H1 (cell line): Measurements from ENCODE around the gene CSNK1G2. TPM values are rescaled to one million over a fixed set of nuclear protein-coding genes. Genes with fewer than 3 reads are reported as not detected.

ENCODE experiments used
- CTCF ChIA-PET: fragments of 300-600 bp; sonication (Branson Sonifier 250); formaldehyde crosslinking; loops from one replicate; lab custom pipeline; 2021; ENCODE audit not compliant: partially characterized antibody; lab: Charles Lee
- POLR2A ChIA-PET: fragments of 300-600 bp; sonication (Branson Sonifier 250); formaldehyde crosslinking; loops from one replicate; lab custom pipeline; 2021; ENCODE audit warnings: inconsistent platforms; ENCODE audit not compliant: partially characterized antibody; lab: Charles Lee
- DNase-seq, 2 experiments: peaks; one replicate each; pipeline versions ENCODE4 v3.0.0 to v3.0.0-alpha.2; 2010 to 2022; ENCODE audit warnings: low spot score in 2 of 2, low read depth in 1 of 2, mixed read lengths in 1 of 2
- FAIRE-seq: peaks from 2 replicates; lab custom pipeline; 2011; peaks lifted over from hg19 to GRCh38; lab: Jason Lieb, UNC
- H2AFZ ChIP-seq: 2 replicates; pipeline ENCODE4 v1.8.1; 2012; ENCODE audit warnings: low read length, inconsistent platforms
- H2AK5ac ChIP-seq: 2 replicates; pipeline ENCODE4 v1.6.1; 2013; ENCODE audit warnings: low read depth, low read length
- H2BK120ac ChIP-seq: replicated peaks from 2 replicates; pipeline ENCODE3; 2013; ENCODE audit warnings: low read depth, low read length, inconsistent platforms
- H2BK12ac ChIP-seq: 2 replicates; pipeline ENCODE4 v1.6.1; 2013; ENCODE audit warnings: low read depth, low read length
- H2BK15ac ChIP-seq: 2 replicates; pipeline ENCODE4 v1.6.1; 2013; ENCODE audit warnings: low read length
- H2BK20ac ChIP-seq: 2 replicates; pipeline ENCODE4 v1.6.1; 2013; ENCODE audit warnings: low read length
- H2BK5ac ChIP-seq: 2 replicates; pipeline ENCODE4 v1.6.1; 2013; ENCODE audit warnings: low read depth, low read length
- H3K14ac ChIP-seq: 2 replicates; pipeline ENCODE4 v1.6.1; 2013; ENCODE audit warnings: inconsistent platforms; ENCODE audit not compliant: insufficient read length
- H3K18ac ChIP-seq: 2 replicates; pipeline ENCODE4 v1.6.1; 2013; ENCODE audit warnings: low read length; ENCODE audit errors: extremely low read depth
- H3K23ac ChIP-seq: 2 replicates; pipeline ENCODE4 v1.6.1; 2013; ENCODE audit warnings: inconsistent platforms; ENCODE audit not compliant: insufficient read length
- H3K23me2 ChIP-seq: 2 replicates; pipeline ENCODE4 v1.6.1; 2013; ENCODE audit warnings: low read depth, low read length
- H3K27ac ChIP-seq: 2 replicates; pipeline ENCODE4 v1.6.1; 2011; ENCODE audit warnings: low read depth, low read length, inconsistent platforms
- H3K27me3 ChIP-seq, 4 experiments: replicated peaks in 1 of 4; 1 replicate in 1 of 4; 2 replicates in 3 of 4; pipeline versions ENCODE4 v1.6.1 to v1.8.1; 2011 to 2013; ENCODE audit warnings: low read length in 3 of 4, mild to moderate bottlenecking in 3 of 4, inconsistent platforms in 2 of 4, mixed read lengths in 2 of 4, moderate library complexity in 1 of 4; ENCODE audit not compliant: control insufficient read depth in 3 of 4, insufficient read depth in 3 of 4; ENCODE audit errors: extremely low read depth in 1 of 4
- H3K36me3 ChIP-seq, 4 experiments: 2 replicates each; pipeline versions ENCODE4 v1.6.1 to v1.8.1; 2011 to 2013; ENCODE audit warnings: mild to moderate bottlenecking in 4 of 4, low read length in 3 of 4, moderate library complexity in 2 of 4, control low read depth in 1 of 4, inconsistent platforms in 1 of 4; ENCODE audit not compliant: insufficient read depth in 4 of 4, control insufficient read depth in 2 of 4
- H3K4ac ChIP-seq: replicated peaks from 2 replicates; pipeline ENCODE3; 2013; ENCODE audit warnings: low read length, low read depth, mixed read lengths, inconsistent platforms; ENCODE audit not compliant: insufficient read length
- H3K4me1 ChIP-seq, 4 experiments: replicated peaks in 1 of 4; 1 replicate in 1 of 4; 2 replicates in 3 of 4; pipeline versions ENCODE4 v1.6.1 to v1.8.1; 2011 to 2013; ENCODE audit warnings: low read length in 3 of 4, inconsistent platforms in 2 of 4, mixed read lengths in 1 of 4; ENCODE audit not compliant: insufficient read depth in 4 of 4, control insufficient read depth in 3 of 4
- H3K4me2 ChIP-seq, 2 experiments: 2 replicates each; pipeline versions ENCODE4 v1.6.1 to v1.8.1; 2011 to 2013; ENCODE audit warnings: low read depth in 2 of 2, low read length in 2 of 2, control low read depth in 1 of 2, inconsistent platforms in 1 of 2, mild to moderate bottlenecking in 1 of 2; ENCODE audit not compliant: insufficient read depth in 1 of 2
- H3K4me3 ChIP-seq, 4 experiments: fragments of 200-600, 300-600 bp in 1 of 4; sonication (generic), shearing (Covaris generic), sonication (Bioruptor Twin) in 1 of 4; 2 replicates each; pipeline versions ENCODE4 v1.5.1 to v1.8.1; 2011 to 2016; ENCODE audit warnings: low read length in 4 of 4, low read depth in 3 of 4, control low read depth in 2 of 4, inconsistent platforms in 2 of 4, mild to moderate bottlenecking in 2 of 4, mixed read lengths in 1 of 4, moderate library complexity in 1 of 4; ENCODE audit not compliant: insufficient read depth in 2 of 4; ENCODE audit errors: extremely low read depth in 1 of 4
- H3K56ac ChIP-seq: replicated peaks from 2 replicates; pipeline ENCODE3; 2013; ENCODE audit warnings: low read depth, mild to moderate bottlenecking, mixed read lengths, low read length, inconsistent platforms; ENCODE audit not compliant: insufficient read length
- H3K79me1 ChIP-seq: 2 replicates; pipeline ENCODE4 v1.6.1; 2013; ENCODE audit warnings: low read depth, low read length, control low read depth
- H3K79me2 ChIP-seq, 2 experiments: 2 replicates each; pipeline versions ENCODE4 v1.6.1 to v1.8.1; 2012 to 2013; ENCODE audit warnings: low read length in 2 of 2, mild to moderate bottlenecking in 2 of 2, inconsistent platforms in 1 of 2; ENCODE audit not compliant: insufficient read depth in 2 of 2, control insufficient read depth in 1 of 2
- H3K9ac ChIP-seq, 4 experiments: replicated peaks in 1 of 4; 1 replicate in 1 of 4; 2 replicates in 3 of 4; pipeline versions ENCODE4 v1.6.1 to v1.8.1; 2011 to 2013; ENCODE audit warnings: low read depth in 3 of 4, low read length in 3 of 4, control low read depth in 2 of 4, mild to moderate bottlenecking in 2 of 4, moderate library complexity in 2 of 4, inconsistent platforms in 1 of 4; ENCODE audit errors: extremely low read depth in 1 of 4
- H3K9me3 ChIP-seq, 2 experiments: 2 replicates each; pipeline versions ENCODE4 v1.6.1 to v1.8.1; 2012 to 2013; ENCODE audit warnings: mild to moderate bottlenecking in 2 of 2, moderate library complexity in 2 of 2, control low read depth in 1 of 2, inconsistent platforms in 1 of 2, low read depth in 1 of 2, low read length in 1 of 2, mixed read lengths in 1 of 2; ENCODE audit not compliant: insufficient read depth in 2 of 2
- H4K20me1 ChIP-seq, 2 experiments: replicated peaks in 1 of 2; 2 replicates each; pipeline versions ENCODE3 to v1.8.1; 2011 to 2013; ENCODE audit warnings: inconsistent platforms in 2 of 2, low read length in 2 of 2, mild to moderate bottlenecking in 1 of 2; ENCODE audit not compliant: insufficient read depth in 2 of 2, control insufficient read depth in 1 of 2
- H4K5ac ChIP-seq: 2 replicates; pipeline ENCODE4 v1.6.1; 2013; ENCODE audit warnings: low read length, low read depth, mixed read lengths, inconsistent platforms; ENCODE audit not compliant: insufficient read length
- H4K8ac ChIP-seq: 2 replicates; pipeline ENCODE4 v1.8.0; 2013; ENCODE audit warnings: mild to moderate bottlenecking, moderate library complexity, low read length, inconsistent platforms; ENCODE audit not compliant: insufficient read depth; ENCODE audit errors: extremely low read depth
- H4K91ac ChIP-seq: replicated peaks from 2 replicates; pipeline ENCODE3; 2013; ENCODE audit warnings: low read length, mixed read lengths, inconsistent platforms; ENCODE audit not compliant: insufficient read length
- ASH2L ChIP-seq: fragments of 200-600, 300-600 bp; sonication (generic); IDR thresholded peaks from one replicate; pipeline ENCODE4 v1.7.1; 2017; ENCODE audit warnings: low read length
- ATF2 ChIP-seq: IDR thresholded peaks from 2 replicates; pipeline ENCODE4 v1.6.1; 2012; ENCODE audit warnings: low read length, inconsistent platforms
- CREB1 ChIP-seq: IDR thresholded peaks from 2 replicates; pipeline ENCODE4 v1.6.1; 2012; ENCODE audit warnings: inconsistent platforms
- JUND ChIP-seq: IDR thresholded peaks from 2 replicates; pipeline ENCODE4 v1.6.1; 2011; ENCODE audit warnings: mild to moderate bottlenecking, improper control_type of control experiment, low read length
- NRF1 ChIP-seq: IDR thresholded peaks from 2 replicates; pipeline ENCODE4 v1.6.1; 2011; ENCODE audit warnings: mild to moderate bottlenecking, low read depth, low read length, improper control_type of control experiment
- PHF8 ChIP-seq: fragments of 200-600 bp; sonication (generic); conservative IDR thresholded peaks from 2 replicates; pipeline ENCODE4 v1.7.1; 2012; ENCODE audit warnings: low read depth, mild to moderate bottlenecking, inconsistent platforms, low read length, moderate library complexity
- POLR2AphosphoS5 ChIP-seq: IDR thresholded peaks from 2 replicates; pipeline ENCODE4 v1.6.1; 2011; ENCODE audit warnings: low read depth, low read length
- RAD21 ChIP-seq, 2 experiments: IDR thresholded peaks in 1 of 2; conservative IDR thresholded peaks in 1 of 2; 2 replicates each; pipeline ENCODE4 v1.6.1; 2011; ENCODE audit warnings: low read depth in 2 of 2, low read length in 2 of 2, improper control_type of control experiment in 1 of 2, inconsistent platforms in 1 of 2, mild to moderate bottlenecking in 1 of 2, moderate library complexity in 1 of 2
- SIX5 ChIP-seq: IDR thresholded peaks from 2 replicates; pipeline ENCODE4 v1.6.1; 2011; ENCODE audit warnings: mild to moderate bottlenecking, low read depth, low read length
- SP2 ChIP-seq: IDR thresholded peaks from 2 replicates; pipeline ENCODE4 v1.6.1; 2012; ENCODE audit warnings: mild to moderate bottlenecking, low read length, inconsistent platforms
- TEAD4 ChIP-seq: IDR thresholded peaks from 2 replicates; pipeline ENCODE4 v1.6.1; 2012; ENCODE audit warnings: low read depth, low read length, inconsistent platforms, mixed read lengths
- ZNF274 ChIP-seq: IDR thresholded peaks from 2 replicates; pipeline ENCODE4 v1.7.0; 2012; ENCODE audit warnings: low read length, borderline replicate concordance; ENCODE audit errors: extremely low read depth
- WGBS, 2 experiments: shearing (Covaris generic) in 1 of 2; methylation state at CpG; one replicate each; pipeline versions ENCODE4 v1.1.6 to v1.1.7; 2013 to 2015; ENCODE audit warnings: low lambda C conversion rate in 2 of 2, mixed read lengths in 2 of 2, inconsistent platforms in 1 of 2, low coverage in 1 of 2, missing lambda C conversion rate in 1 of 2; ENCODE audit not compliant: insufficient replicate concordance in 2 of 2, insufficient coverage in 1 of 2, insufficient read length in 1 of 2; ENCODE audit errors: extremely low coverage in 1 of 2, missing lambda C conversion rate in 1 of 2; 5-methylcytosine and 5-hydroxymethylcytosine counted together
- polyA plus RNA-seq, 7 experiments: library from polyadenylated mRNA; depleted of rRNA in 3 of 7; stranded (reverse) in 5 of 7; unstranded in 2 of 7; fragments of >200 nt in 5 of 7; fragments of 200-250 nt in 2 of 7; gene quantifications; 1 replicate in 5 of 7; 2 replicates in 1 of 7; 4 replicates in 1 of 7; pipeline versions ENCODE4 v1.2.1 to v1.2.3, GENCODE V29; 2011 to 2013; ENCODE audit warnings: missing spikeins in 2 of 7, mixed read lengths in 2 of 7
- total RNA-seq: library from RNA; stranded (reverse); fragmentation: NEBNext Ultra II Directional; extraction: Animal tissue kit (Norgen Biotek cat#: 25700); gene quantifications from 2 replicates; pipeline ENCODE4 v1.2.1, GENCODE V29; 2021

The CSNK1G2 gene
- total and polyA plus RNA-seq, 2 of the 8 experiments (the other 6 are each of a cell fraction or from before 2014, with no cell fraction given): 99.5 to 130 TPM

DNA sequence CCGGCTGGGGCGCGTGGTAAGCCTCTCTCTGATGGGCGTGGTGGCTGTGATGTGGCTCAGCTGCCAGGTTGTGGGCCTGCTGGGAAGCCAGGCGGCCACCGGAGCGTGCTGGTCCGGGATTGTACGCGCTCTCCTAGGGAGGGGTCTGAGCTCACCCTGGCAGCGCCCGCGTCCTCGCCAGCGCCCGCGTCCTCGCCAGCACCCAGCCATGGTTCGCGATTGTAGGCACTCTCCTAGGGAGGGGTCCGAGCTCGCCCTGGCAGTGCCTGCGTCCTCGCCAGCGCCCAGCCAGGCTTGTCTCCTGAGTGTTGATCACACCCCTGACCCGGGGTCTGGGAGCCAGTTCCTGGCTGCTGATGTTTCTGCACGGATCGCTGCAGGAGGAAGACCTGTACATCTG is 22.0 kb upstream of the CSNK1G2 start:
- no peak overlapping the region for H3K18ac ChIP-seq
- H3K27me3 ChIP-seq: no peaks in the 10 kb centered on the region
- H3K56ac ChIP-seq: no peak overlapping the region
- no peak overlapping the region for H3K23ac ChIP-seq
- DNase-seq (no peak), FAIRE-seq (no peak)
- no peak overlapping the region for H3K4me3 ChIP-seq
- no peak overlapping the region for H3K4ac ChIP-seq
- peak overlapping the region; percentile 51; the same call in 1 of the 2 replicates for H4K8ac ChIP-seq
- no peak overlapping the region for H3K14ac ChIP-seq
- no peak overlapping the region for H4K5ac ChIP-seq
- H2BK12ac ChIP-seq: no peak overlapping the region
- H3K4me2 ChIP-seq: no peak overlapping the region
- no peaks in the 10 kb centered on the region for H3K23me2 ChIP-seq
- POLR2A ChIA-PET: interaction anchor here (0.8 kb wide), 1 partner anchor 9 kb away, joined by 3 read pairs; no protein-coding TSS in a partner anchor
- H3K9ac ChIP-seq: no peak overlapping the region
- peaks cover 12 to 44% (median 28%) of the 10 kb centered on the region in 4 experiments; a peak in 7 of 8 replicates for H3K36me3 ChIP-seq
- H3K79me1 ChIP-seq: peaks cover 7% of the 10 kb centered on the region
- peaks cover 5 to 15% of the 10 kb centered on the region in 2 experiments for H4K20me1 ChIP-seq
- CTCF ChIA-PET: interaction anchor here (0.7 to 6.5 kb wide), 7 partner anchors 9 to 1137 kb away, joined by 3 to 39 read pairs (median 5); no protein-coding TSS in a partner anchor
- no peak overlapping the region for H2BK20ac ChIP-seq
- H3K27ac ChIP-seq: no peak overlapping the region
- no peak overlapping the region for H2AFZ ChIP-seq
- H2AK5ac ChIP-seq: no peak overlapping the region
- no peaks in the 10 kb centered on the region for H3K9me3 ChIP-seq
- H2BK120ac ChIP-seq: no peak overlapping the region
- WGBS, 2 experiments: 96% methylated on average over 28 of the region's 28 CpGs; no CpG with 5 or more reads in 1 of the 2 experiments
- no peak overlapping the region for H4K91ac ChIP-seq
- H2BK15ac ChIP-seq: no peak overlapping the region
- no peaks in the 10 kb centered on the region for H3K4me1 ChIP-seq
- peaks cover 0 to 7% of the 10 kb centered on the region in 2 experiments; a peak in 1 of 4 replicates for H3K79me2 ChIP-seq
- H2BK5ac ChIP-seq: no peak overlapping the region
- TF ChIP-seq NRF1: no peak
- no peak for TF ChIP-seq ATF2
- no peak for TF ChIP-seq PHF8
- no peak for TF ChIP-seq ZNF274
- no peak for TF ChIP-seq POLR2AphosphoS5
- no peak for TF ChIP-seq SIX5
- TF ChIP-seq SP2: no peak
- TF ChIP-seq RAD21 (IDR thresholded peaks at IDR 0.05 in 1 of 2, conservative IDR thresholded peaks at IDR 0.05 in 1 of 2; ENCODE audit: low read depth in 2 of 2, low read length in 2 of 2): no peak
- TF ChIP-seq JUND: no peak
- no peak for TF ChIP-seq ASH2L
- TF ChIP-seq TEAD4: no peak
- TF ChIP-seq CREB1: no peak
